PC-9 (cell line): ENCODE measurements around the gene GOLGA1.

Source experiments
- CTCF ChIP-seq: fragments of 200-600 bp; sonication (generic); conservative IDR thresholded peaks from 2 replicates; pipeline ENCODE4 v1.6.1; 2017; ENCODE audit warnings: mixed run types, antibody characterized with exemption, mild to moderate bottlenecking, moderate library complexity
- EZH2 ChIP-seq: fragments of 200-600 bp; sonication (generic); IDR thresholded peaks from 2 replicates; pipeline ENCODE4 v1.8.0; 2017; ENCODE audit warnings: antibody characterized with exemption, low read depth

- TF ChIP-seq CTCF, result no peak
- TF ChIP-seq EZH2, result no peak
Observed at GRCh38 chr9:124928116-124928515, 12.8 kb downstream of the GOLGA1 start.
